GM19468 (cell line): ENCODE results near the gene FAM222A.

Source experiments
- ATAC-seq: cut with Tn5 transposase; IDR thresholded peaks from one replicate; pipeline ENCODE4 v1.9.1; 2021; ENCODE audit warnings: mild to moderate bottlenecking, moderate library complexity, moderate number of reproducible peaks; ENCODE audit not compliant: unreplicated experiment; ENCODE audit errors: extremely low read depth

Gene FAM222A

GRCh38 chr12:109713187-109714070, at the start of gene FAM222A:
Gene FAM222A, plus strand, starts transcription at chr12:109713825. Its CDS starts 30,322 bp downstream, at chr12:109744147.
- ATAC-seq = peak; percentile 96

DNA sequence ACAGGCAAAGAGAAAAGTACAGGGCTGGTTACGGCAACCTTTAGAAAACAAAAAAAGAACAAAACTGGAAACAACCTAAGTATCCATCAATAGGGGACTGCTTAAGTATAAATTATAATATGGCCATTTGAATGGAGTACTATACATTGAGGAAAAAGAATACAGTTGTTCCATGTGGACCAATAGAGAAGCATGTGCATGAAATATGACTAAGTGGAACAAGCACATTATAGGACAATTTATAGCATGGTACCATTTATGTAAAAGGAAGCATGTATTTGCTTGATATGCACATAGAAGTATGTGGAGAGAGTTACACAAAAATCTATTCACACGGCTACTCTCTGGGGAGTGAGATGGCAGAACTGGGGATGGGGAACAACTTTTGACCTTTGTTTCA, 49.2 kb upstream of the FAM222A start:
- ATAC-seq = no peak

- ATAC-seq = no peak
Measured at GRCh38 chr12:109666068-109666467, 47.6 kb upstream of the FAM222A start.

DNA sequence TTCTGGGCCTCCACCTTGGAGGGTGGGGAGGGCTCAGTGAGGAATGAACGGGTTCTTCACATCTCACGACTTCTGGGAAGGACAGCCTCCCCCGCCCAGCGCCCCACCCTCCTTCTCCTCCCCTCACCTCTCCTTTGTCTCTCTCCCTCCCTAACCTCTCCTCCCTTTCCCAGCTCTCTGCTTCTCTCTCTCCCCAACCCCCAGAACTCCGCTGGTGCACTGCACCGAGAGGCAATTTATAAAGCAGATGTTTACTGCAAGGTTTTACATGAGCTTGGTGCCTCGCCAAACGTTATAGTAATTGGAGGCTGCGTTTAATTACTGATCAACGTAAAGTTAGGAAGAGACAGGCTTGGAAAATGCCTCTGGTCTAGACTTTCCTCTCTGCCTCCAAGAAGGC, 42.9 kb upstream of the FAM222A start:
- ATAC-seq = no peak

DNA sequence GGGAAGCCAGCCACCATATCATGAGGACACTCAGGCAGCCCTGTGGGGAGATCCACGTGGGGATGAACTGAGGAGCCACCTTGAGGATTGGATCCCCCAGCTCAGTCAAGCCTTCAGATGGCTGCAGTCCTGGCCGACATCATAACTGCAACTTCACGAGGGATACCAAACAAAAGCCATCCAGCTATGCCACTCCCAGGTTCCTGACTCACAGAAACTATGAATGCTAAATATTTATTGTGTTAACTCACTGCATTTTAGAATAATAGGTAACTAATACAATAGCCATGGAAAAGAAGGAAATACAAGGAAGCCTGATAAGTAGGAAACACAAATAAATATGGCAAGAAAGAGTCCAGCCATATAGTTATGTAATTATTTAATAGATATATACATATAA, 42.1 kb upstream of the FAM222A start:
- ATAC-seq = no peak

GRCh38 chr12:109673379-109673778, 40.2 kb upstream of the FAM222A start:
- no peak for ATAC-seq

DNA sequence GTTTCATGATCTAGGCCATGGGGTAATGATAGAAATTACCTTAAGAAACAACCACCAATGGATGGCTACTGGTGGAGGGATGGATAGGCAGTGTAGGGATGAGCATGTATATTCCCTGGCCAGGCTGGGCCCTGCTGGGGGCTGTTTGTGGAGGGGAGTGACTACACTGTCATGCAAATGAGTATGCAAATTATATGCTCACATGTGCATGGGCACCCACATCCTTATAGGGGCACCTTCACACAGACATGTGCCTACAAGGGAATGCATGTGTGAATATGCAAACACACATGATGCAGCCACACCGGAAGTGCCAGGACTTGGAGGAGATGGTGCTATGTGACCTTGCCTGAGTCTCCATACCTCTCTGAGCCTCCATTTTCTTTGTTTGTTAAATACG, 39.7 kb upstream of the FAM222A start:
- ATAC-seq = no peak

DNA sequence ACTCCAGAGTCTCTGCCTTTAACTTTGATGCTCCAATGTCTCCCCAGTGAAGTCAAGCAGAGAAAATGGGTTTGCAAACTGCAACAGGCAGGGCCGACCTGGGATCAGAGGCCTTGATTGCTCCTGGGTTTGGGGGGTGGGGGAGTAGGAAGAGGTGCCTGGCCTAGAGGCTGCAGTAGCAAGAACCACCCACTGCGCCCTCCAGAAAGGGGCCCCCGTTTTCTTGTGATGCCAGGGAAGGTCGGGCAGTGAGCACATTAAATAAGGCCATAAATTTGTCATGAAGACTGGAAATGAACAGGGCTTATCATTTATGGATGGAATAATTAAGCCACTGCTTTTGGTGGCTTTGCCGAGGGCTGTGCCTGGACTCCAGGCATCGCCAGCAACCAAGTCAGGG, 38.2 kb upstream of the FAM222A start:
- ATAC-seq = no peak

DNA sequence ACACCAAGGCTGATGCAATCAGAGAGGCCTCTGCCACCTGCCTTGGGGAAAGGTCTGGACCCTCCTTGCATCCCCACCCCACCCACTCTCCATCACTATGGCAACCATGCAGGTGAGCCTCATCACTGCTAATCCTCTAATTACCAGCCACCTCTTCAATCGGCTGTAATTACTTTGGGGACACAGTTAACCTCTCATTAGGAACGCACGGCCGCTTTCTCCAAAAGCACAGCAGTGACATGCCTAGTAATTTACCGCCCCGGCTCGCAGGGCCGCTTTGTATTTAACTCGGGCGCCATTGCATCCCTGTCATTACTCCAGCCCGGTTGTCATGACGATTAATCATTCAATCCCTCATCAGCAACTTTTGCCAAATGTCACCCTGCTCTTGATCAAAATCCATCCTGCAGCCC, 36.3 kb upstream of the FAM222A start:
- ATAC-seq = no peak

GRCh38 chr12:109678719-109679118, 34.9 kb upstream of the FAM222A start:
- no peak for ATAC-seq

DNA sequence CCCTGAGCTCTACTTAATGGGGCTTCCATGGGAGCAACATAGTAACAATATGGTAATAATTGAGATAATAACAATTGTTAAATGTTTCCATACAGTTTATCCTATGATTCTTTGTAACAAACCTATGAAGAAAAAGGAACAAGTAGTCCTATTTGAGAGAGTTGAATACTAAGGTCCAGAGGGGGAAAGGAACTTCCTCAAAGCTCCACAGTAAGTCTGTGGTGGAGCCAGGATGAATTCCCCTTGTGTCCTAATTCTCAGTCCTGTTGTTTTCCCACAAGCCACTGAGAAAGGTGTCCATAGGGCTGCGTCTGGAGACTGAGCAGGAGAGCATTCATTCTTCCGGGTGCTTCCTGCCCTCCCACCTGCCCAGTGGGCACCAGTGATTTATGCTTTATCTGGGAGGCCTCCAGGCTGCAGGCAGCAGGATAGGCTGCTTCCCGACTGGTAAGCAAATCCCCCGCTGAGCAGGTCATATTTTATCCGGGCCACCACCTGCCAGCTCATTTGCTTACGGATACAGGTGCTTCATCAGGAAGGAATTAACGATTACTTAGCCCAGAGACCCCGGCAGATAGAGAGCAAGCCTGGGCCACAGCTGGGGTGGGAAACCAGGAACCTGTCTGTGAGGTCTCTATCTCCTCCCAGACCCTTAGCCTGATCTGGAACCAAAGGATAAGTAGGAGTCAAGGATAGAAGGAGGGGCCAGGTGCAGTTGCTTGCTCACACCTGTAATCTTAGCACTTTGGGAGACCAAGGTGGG, 33.9 kb upstream of the FAM222A start:
- ATAC-seq = no peak

- ATAC-seq = no peak
Measured at GRCh38 chr12:109680264-109681005, 33.2 kb upstream of the FAM222A start.

- ATAC-seq = no peak
Measured at GRCh38 chr12:109681986-109682707, 31.5 kb upstream of the FAM222A start.

- ATAC-seq = no peak
Measured at GRCh38 chr12:109682708-109683060, 30.9 kb upstream of the FAM222A start.

DNA sequence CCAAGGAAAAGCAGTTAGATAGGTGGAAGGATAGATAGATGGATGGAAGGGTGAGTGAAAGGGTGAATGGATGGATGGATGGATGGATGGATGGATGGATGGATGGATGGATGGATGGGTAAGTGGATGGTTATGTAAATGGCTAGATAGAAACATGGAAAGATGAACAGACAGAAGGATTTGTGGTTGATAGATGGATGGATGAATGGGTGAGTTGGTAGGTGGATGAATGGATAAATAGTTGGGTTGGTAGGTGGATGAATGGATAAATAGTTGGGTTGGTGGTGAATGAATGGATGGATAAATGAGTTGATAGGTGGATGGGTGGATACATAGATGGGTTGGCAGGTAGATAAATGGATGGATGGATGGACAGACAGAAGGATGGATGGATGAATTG, 30.3 kb upstream of the FAM222A start:
- ATAC-seq = no peak

GRCh38 chr12:109685574-109686447, 27.8 kb upstream of the FAM222A start:
- ATAC-seq = no peak

DNA sequence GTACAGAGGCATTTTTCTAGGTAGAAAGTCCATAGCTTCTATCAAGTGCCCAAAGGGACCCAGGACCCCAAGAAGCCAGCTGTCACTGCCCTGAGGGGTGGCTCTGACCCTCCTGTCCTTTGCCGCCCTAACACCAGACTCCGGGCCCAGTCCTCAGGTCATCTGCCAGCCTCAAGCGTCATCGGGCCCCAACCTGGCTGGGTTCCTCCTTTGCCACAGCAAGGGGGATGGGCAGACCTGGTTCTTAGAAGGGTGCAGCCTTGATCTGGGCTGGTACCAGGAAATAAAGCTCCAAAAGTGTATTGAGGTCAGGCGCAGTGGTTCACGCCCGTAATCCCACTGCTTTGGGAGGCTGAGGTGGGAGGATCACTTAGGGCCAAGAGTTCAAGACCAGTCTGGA, 27.1 kb upstream of the FAM222A start:
- no peak for ATAC-seq

DNA sequence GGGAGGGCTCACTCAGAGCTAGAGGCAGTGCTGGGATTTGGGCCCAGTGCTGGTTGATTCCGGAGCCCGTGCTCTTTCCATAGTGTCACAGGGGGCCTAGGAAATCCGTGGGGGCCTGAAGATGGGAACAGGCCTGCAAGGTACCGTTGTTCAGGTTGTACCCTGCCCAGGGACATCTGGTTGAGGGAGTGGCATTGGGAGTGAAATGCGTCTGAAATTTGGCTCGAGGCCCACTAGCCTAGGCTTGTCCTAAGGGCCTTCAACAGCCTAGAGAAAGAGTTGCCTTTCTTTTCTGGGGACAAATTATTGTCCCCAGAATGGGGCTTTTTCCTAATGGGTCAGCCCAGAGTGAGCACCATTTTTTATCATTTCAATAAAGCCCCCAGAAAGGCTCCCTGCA, 26.4 kb upstream of the FAM222A start:
- ATAC-seq = no peak

DNA sequence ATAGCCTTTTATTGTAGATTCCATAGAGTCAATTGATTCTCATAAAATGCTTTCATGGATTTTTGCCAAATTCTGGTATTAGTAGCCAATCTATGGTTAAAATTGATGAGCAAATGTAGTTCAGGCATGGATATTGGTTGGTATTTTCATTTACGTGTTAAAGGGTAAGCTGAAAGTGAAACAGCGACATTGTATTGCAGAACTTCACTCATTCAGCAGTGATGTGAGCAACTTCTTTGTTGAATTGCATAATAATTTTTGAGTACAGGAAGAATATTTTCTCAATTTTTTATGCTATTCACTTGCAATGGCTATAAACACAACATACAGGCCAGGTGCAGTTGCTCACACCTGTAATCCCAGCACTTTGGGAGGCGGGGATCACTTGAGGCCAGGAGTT, 24.2 kb upstream of the FAM222A start:
- ATAC-seq = no peak
